Kidney glomerular epithelial cell (primary cell): ENCODE results near the gene COL11A1.

Experiments used
- DNase-seq: peaks from one replicate; lab custom pipeline; 2025; lab: John Stamatoyannopoulos, UW

Gene COL11A1

GRCh38 chr1:102899935-102900334 lies 208.4 kb downstream of the COL11A1 start:
- DNase-seq, result no peak

GRCh38 chr1:102897557-102897956 lies 210.8 kb downstream of the COL11A1 start:
- peak; percentile 26 for DNase-seq

GRCh38 chr1:102896771-102897170 lies 211.6 kb downstream of the COL11A1 start:
- DNase-seq, result no peak

DNA sequence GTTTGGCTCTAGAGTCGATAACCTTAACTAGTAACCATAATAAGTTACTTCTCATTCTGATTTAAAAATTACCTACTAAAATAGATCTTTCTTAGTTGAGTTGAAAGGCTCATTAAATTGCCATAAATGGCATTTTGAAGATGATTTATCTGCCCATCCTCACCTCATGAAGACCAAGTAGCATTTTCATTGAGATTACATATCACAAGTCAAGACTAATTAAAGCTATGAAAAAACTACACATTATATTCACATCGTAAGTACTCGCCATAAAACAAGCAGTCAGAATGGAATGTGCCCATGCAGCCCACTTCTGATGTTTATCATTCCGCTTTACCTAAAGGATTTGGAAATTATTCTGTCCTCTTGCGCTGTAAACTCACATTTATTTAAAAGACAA lies 212.0 kb downstream of the COL11A1 start:
- no peak for DNase-seq

DNA sequence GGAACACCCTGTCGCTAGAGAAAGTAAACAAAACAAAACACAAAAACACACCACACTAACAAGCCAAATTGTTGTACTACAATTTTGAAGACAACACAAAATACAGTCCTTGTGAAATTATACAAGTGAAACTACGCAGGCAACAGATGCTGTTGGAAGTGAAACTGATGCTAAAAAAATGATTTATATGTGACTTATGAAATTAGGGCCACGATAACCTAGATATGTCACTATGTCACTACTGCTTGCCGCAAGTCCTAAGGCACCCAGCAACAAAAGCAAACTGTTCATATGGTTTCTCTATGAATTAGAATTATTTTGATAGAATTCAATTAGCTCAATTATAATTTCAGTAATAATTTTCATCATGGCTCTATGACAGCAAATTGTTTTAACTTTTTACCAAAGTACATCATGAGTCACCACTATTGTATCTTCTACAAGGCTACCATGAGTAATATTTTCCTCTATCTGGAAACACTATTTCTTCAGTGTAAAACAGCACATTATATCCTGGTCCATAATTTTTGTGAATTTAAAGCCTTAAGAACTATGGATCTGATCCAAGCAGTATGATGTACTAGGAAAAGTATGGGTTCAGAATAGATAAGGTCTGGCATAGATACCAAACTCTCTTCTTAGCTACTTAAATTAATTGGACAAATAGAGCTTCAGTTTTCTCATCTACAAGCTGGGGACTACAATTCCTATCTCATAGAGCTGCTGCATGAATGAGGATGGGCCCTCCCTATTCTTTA lies 216.3 kb downstream of the COL11A1 start:
- DNase-seq, result peak; percentile 1

DNA sequence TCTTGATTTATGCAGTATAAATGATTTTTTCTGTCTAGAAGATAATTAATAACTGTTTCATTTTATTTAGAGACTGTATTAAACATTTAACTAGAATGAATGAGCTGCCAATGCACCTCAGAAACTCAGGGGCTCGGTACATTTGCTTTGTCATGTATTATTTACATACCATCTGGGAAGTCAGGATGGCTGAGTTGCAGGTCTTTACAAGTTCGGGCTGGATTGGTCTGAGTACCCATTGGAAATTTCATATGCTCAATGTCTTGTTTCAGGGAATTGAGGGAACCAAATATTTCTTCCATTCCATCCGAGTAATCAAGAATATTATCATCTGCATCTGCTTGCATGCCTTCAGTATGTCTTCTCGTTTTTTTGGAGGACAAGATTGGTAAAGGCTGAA lies 221.7 kb downstream of the COL11A1 start:
- no peak for DNase-seq

GRCh38 chr1:102884238-102884637 lies 224.1 kb downstream of the COL11A1 start:
- DNase-seq, result no peak

DNA sequence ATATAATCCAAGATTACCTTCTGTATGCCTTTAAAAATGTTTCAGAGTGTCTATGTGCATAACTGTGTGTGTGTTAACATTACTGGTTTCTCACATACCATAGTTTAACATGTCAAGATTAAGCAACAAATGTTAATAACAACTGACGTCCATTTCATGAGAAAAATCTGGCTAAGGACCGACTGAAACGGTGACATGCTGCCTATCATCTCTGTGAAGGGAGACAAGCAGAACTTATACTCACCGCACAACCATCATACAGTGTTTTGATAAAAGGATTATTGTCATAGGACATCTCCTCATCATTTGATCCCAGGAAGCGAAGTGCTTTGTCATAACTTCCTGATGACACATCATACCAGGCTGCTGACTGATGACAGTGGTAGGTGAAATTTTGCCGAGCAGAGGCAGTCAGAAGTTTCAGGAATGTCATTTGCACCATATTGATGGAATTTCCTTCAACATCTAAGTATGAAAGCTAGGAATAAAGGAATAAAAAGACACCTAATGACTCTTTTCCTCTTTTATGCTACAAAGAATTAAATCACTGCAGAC lies 228.8 kb downstream of the COL11A1 start:
- DNase-seq, result peak; percentile 44

GRCh38 chr1:102875756-102876155 lies 232.6 kb downstream of the COL11A1 start:
- no peak for DNase-seq

GRCh38 chr1:102872526-102872925 lies 235.8 kb downstream of the COL11A1 start:
- DNase-seq, result no peak

GRCh38 chr1:102872097-102872496 lies 236.2 kb downstream of the COL11A1 start:
- DNase-seq, result no peak

GRCh38 chr1:102863704-102864103 lies 244.6 kb downstream of the COL11A1 start:
- no peak for DNase-seq

DNA sequence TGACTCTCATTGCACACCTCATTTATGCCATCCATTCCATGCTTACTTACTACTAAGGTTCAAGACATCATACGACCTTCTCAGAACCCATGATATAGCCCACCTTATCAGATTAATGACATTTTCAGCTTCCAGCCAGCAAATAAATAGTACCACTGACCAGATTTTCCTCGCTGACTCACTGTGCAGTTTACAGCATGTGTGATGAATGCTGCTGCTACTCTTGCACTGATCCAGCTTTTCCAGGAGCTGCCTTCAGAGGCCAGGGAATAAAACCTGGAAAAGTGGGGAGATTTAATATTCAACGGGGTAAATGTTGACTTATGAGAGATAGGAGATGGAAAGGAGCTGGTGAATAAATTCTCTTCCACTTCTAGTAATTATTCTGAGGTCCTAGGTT lies 247.1 kb downstream of the COL11A1 start:
- DNase-seq, result no peak

- peak; percentile 43 for DNase-seq
Measured at GRCh38 chr1:102858695-102859094, 249.6 kb downstream of the COL11A1 start.

DNA sequence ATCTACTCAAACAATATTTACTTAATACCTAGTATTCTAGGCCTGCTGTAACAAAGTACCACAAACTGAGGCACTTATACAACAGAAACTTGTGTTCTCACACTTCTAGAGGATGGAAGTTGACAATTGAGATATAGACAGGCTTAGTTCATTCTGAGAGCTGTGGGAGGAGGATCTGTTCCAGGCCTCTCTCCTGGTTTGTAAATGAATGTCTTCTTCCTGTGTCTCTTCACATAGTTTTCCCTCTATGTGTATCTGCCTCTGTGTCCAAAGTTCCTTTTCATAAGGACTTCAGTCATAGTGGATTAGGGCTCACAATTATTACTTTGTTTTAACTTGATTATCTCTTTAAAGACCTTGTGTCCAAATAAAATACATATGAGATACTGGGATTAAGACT lies 251.1 kb downstream of the COL11A1 start:
- DNase-seq, result no peak

- no peak for DNase-seq
Measured at GRCh38 chr1:102853701-102854187, 254.6 kb downstream of the COL11A1 start.

GRCh38 chr1:102853136-102853535 lies 255.2 kb downstream of the COL11A1 start:
- DNase-seq, result no peak

- DNase-seq, result no peak
Measured at GRCh38 chr1:102852613-102853012, 255.7 kb downstream of the COL11A1 start.

- DNase-seq, result no peak
Measured at GRCh38 chr1:102851616-102852015, 256.7 kb downstream of the COL11A1 start.

GRCh38 chr1:102842606-102843005 lies 265.7 kb downstream of the COL11A1 start:
- DNase-seq, result no peak

GRCh38 chr1:102840741-102841140 lies 267.6 kb downstream of the COL11A1 start:
- no peak for DNase-seq

- no peak for DNase-seq
Measured at GRCh38 chr1:102838016-102838415, 270.3 kb downstream of the COL11A1 start.

GRCh38 chr1:102837551-102837950 lies 270.8 kb downstream of the COL11A1 start:
- no peak for DNase-seq

DNA sequence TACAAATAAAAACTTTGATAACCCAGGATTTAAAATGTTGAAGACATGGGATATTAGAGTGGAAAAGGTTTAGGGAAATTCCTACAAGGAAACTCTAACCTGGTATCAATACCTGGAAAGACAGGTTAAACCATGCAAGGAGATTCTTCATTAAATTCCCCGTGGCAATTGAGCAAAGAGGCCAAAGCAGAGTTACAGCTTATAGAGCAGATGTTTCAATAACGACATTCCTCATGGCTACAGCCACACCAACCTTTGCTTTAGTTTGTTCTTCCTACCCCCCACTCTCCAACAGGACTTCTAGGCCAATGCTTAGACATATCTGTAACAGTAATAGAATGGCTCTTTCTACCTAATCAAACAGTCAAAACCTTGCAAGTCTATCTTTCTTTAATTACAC lies 271.3 kb downstream of the COL11A1 start:
- no peak for DNase-seq
